HEK293T (cell line): ENCODE data around the gene UBE3D.

Experiments
- ARNT ChIP-seq: fragments of 450-650 bp; IDR thresholded peaks from 2 replicates; pipeline ENCODE4 v1.6.1; 2017; ENCODE audit warnings: mild to moderate bottlenecking
- CTBP1 ChIP-seq: fragments of 450-650 bp; IDR thresholded peaks from 2 replicates; pipeline ENCODE4 v1.6.1; 2016; ENCODE audit warnings: borderline replicate concordance
- ELF4 ChIP-seq: fragments of 450-650 bp; IDR thresholded peaks from 2 replicates; pipeline ENCODE4 v1.6.1; 2017; ENCODE audit warnings: antibody characterized with exemption
- FOXA1 ChIP-seq: fragments of 450-650 bp; IDR thresholded peaks from 2 replicates; pipeline ENCODE4 v1.6.1; 2016; ENCODE audit warnings: mild to moderate bottlenecking
- FOXK2 ChIP-seq: fragments of 450-650 bp; IDR thresholded peaks from 2 replicates; pipeline ENCODE4 v1.6.1; 2016; ENCODE audit warnings: mild to moderate bottlenecking
- FOXM1 ChIP-seq: fragments of 450-650 bp; IDR thresholded peaks from 2 replicates; pipeline ENCODE4 v1.6.1; 2017; ENCODE audit warnings: mild to moderate bottlenecking, borderline replicate concordance
- HDGF ChIP-seq: fragments of 450-650 bp; IDR thresholded peaks from 2 replicates; pipeline ENCODE4 v1.6.1; 2017; ENCODE audit warnings: antibody characterized with exemption, borderline replicate concordance
- L3MBTL2 ChIP-seq: fragments of 450-650 bp; conservative IDR thresholded peaks from 2 replicates; pipeline ENCODE4 v1.6.1; 2016; ENCODE audit warnings: mild to moderate bottlenecking
- NFRKB ChIP-seq: fragments of 450-650 bp; IDR thresholded peaks from 2 replicates; pipeline ENCODE4 v1.6.1; 2016; ENCODE audit warnings: mild to moderate bottlenecking, moderate library complexity
- SP1 ChIP-seq: fragments of 450-650 bp; IDR thresholded peaks from 2 replicates; pipeline ENCODE4 v1.6.1; 2017
- SUZ12 ChIP-seq: fragments of 450-650 bp; IDR thresholded peaks from 2 replicates; pipeline ENCODE4 v1.6.1; 2016; ENCODE audit warnings: mild to moderate bottlenecking
- TARDBP ChIP-seq: fragments of 450-650 bp; IDR thresholded peaks from 2 replicates; pipeline ENCODE4 v1.6.1; 2016
- TF ChIP-seq, protein P1 (sequence below): fragments of 450-650 bp; IDR thresholded peaks from 2 replicates; pipeline ENCODE4 v1.6.1; 2016

DNA sequence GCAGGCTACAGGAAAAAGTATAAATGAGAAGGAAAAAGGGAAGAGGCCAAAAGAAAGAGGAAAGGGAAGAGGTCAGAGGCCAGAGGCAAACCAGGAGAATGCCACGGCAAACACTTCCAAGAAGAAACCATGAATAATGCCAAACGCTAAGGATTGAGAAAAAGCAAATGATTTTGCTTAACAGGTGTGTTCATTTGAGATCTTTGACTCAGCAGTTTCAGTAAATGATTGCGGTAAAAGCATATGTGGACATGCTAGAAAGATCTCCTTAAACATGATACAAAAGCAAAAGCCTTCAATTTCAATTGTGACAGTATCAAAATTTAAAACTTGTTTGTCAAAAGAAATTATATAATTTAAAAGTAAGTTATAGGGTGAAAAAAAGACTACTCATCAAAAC, 70.6 kb downstream of the UBE3D start:
- TF ChIP-seq FOXA1 (no peak), HDGF (no peak), SP1 (no peak), CTBP1 (no peak), ELF4 (no peak), ARNT (no peak), SUZ12 (no peak), NFRKB (no peak), FOXK2 (no peak), TARDBP (no peak), L3MBTL2 (no peak), FOXM1 (no peak)
- TF ChIP-seq, protein P1, sequence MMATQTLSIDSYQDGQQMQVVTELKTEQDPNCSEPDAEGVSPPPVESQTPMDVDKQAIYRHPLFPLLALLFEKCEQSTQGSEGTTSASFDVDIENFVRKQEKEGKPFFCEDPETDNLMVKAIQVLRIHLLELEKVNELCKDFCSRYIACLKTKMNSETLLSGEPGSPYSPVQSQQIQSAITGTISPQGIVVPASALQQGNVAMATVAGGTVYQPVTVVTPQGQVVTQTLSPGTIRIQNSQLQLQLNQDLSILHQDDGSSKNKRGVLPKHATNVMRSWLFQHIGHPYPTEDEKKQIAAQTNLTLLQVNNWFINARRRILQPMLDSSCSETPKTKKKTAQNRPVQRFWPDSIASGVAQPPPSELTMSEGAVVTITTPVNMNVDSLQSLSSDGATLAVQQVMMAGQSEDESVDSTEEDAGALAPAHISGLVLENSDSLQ = no peak
